ENCODE data around the gene ERF. TPM values are rescaled to one million over a fixed set of nuclear protein-coding genes. Genes with fewer than 3 reads are reported as not detected.

Gene ERF
- total and polyA plus RNA-seq, 2 of the 4 experiments (the other 2 are of a cell fraction) = 5.2 to 32.4 TPM

GRCh38 chr19:42286349-42287016 lies 31.6 kb upstream of the ERF start (continued):
- TF ChIP-seq MAFK (IDR thresholded peaks at IDR 0.05; ENCODE audit: low read depth, low read length) = no peak

- Histone ChIP-seq H3K36me3 (ENCODE audit: control insufficient read depth, insufficient read depth, low read length) (peaks cover 38% of the 10 kb centered on the region), H3K4me2 (ENCODE audit: low read depth, low read length) (peak overlapping the region; percentile 94; the same call in 1 of the 2 replicates), H2AK9ac (replicated peaks; ENCODE audit: low read depth, low read length, poor library complexity) (peak overlapping the region; percentile 89), H3K18ac (ENCODE audit: low read depth, low read length) (no peak overlapping the region), H4K5ac (ENCODE audit: low read depth, low read length) (no peak overlapping the region), H3K27ac (ENCODE audit: insufficient read depth, low read length) (peak overlapping the region; percentile 3; the same call in 1 of the 2 replicates), H3K4me3 (ENCODE audit: insufficient read depth, low read depth, low read length) (no peak overlapping the region), H3K9me1 (ENCODE audit: insufficient read depth, low read length) (peaks cover 16% of the 10 kb centered on the region), H3K4ac (ENCODE audit: low read depth, low read length) (peak overlapping the region; percentile 40), H2BK15ac (ENCODE audit: low read depth, low read length) (no peak overlapping the region), H3K9ac (ENCODE audit: low read depth, low read length) (0 out of 2 replicates have a peak overlapping the region, but pooled peaks have one; percentile 9), H3K27me3 (ENCODE audit: control insufficient read depth, insufficient read depth, low read length) (no peaks in the 10 kb centered on the region), H4K91ac (ENCODE audit: insufficient read depth, low read depth, low read length) (no peak overlapping the region), H3K9me3 (ENCODE audit: control insufficient read depth, insufficient read depth, low read length) (no peaks in the 10 kb centered on the region), H2BK120ac (ENCODE audit: low read depth, low read length) (no peak overlapping the region), H4K8ac (ENCODE audit: low read depth in 2 of 2, low read length in 2 of 2) (peak overlapping the region in 1 of 2 experiments; percentile 14; a peak in 1 of 4 replicates), H3K23ac (ENCODE audit: low read depth, low read length) (peak overlapping the region; percentile 85), H4K20me1 (ENCODE audit: insufficient read depth, low read length) (peaks cover 38% of the 10 kb centered on the region), H2AFZ (replicated peaks; ENCODE audit: low read length, poor library complexity) (peak overlapping the region; percentile 40), H2BK5ac (ENCODE audit: low read depth, low read length, poor library complexity, severe bottlenecking) (no peak overlapping the region), H3K14ac (replicated peaks; ENCODE audit: low read depth, low read length) (0 out of 2 replicates have a peak overlapping the region, but pooled peaks have one; percentile 20), H2AK5ac (ENCODE audit: low read depth, low read length) (peak overlapping the region; percentile 46), H3K4me1 (ENCODE audit: control insufficient read depth, insufficient read depth, low read length) (peaks cover 39% of the 10 kb centered on the region), H3K79me1 (ENCODE audit: low read depth in 1 of 2, low read length in 2 of 2) (peaks cover 27 to 60% of the 10 kb centered on the region in 2 experiments), H2BK20ac (ENCODE audit: low read depth, low read length) (no peak overlapping the region), H3K56ac (ENCODE audit: extremely low read depth, insufficient read depth, low read length) (no peak overlapping the region)
- intact Hi-C loops (cut with micrococcal nuclease) = no loop called here
- 58% methylated on average over 2 of the region's 6 CpGs; no CpG with 5 or more reads in 1 of the 2 experiments for WGBS, 2 experiments (ENCODE audit: extremely low coverage in 2 of 2, insufficient read length in 1 of 2)
- no TSS peak for BruUV-seq (replicated peaks)
- no peak for ATAC-seq (ENCODE audit: low read depth)
- dilution Hi-C loops (cut with HindIII; ENCODE audit: low sequenced_read_pairs, unreplicated experiment) = no loop called here
- ChIA-PET CTCF (no interaction called here), POLR2A (ENCODE audit: unreplicated experiment) (interaction anchor here (0.6 kb wide), 1 partner anchor 42 kb away, joined by 10 read pairs; no protein-coding TSS in a partner anchor)
- in situ Hi-C loops (cut with MboI; ENCODE audit: low sequenced_read_pairs) = no loop called here
- DNase-seq = no peak
- TF ChIP-seq SMC3 (IDR thresholded peaks at IDR 0.05; ENCODE audit: low read depth, low read length) (no peak), BHLHE40 (IDR thresholded peaks at IDR 0.05; ENCODE audit: low read depth, low read length) (no peak), CTCF (conservative IDR thresholded peaks at IDR 0.05; ENCODE audit: low read depth, low read length) (no peak), CEBPB (IDR thresholded peaks at IDR 0.05; ENCODE audit: low read depth, low read length) (no peak), MAZ (IDR thresholded peaks at IDR 0.05; ENCODE audit: borderline replicate concordance, low read depth, low read length) (no peak), FOS (IDR thresholded peaks at IDR 0.05; ENCODE audit: low read depth, low read length) (no peak), RFX5 (IDR thresholded peaks at IDR 0.05; ENCODE audit: low read depth, low read length) (no peak), CHD1 (IDR thresholded peaks at IDR 0.05; ENCODE audit: low read depth, low read length) (no peak), RCOR1 (IDR thresholded peaks at IDR 0.05; ENCODE audit: insufficient replicate concordance, low read length) (no peak), MXI1 (IDR thresholded peaks at IDR 0.05; ENCODE audit: borderline replicate concordance, low read depth, low read length) (no peak), ELK1 (IDR thresholded peaks at IDR 0.05; ENCODE audit: borderline replicate concordance, low read depth, low read length) (no peak)
These were observed 31.0 kb upstream of the ERF start for GRCh38 chr19:42285988-42286348.
